ENCODE data around the gene FAM149A. TPM values are rescaled to one million over a fixed set of nuclear protein-coding genes. Genes with fewer than 3 reads are reported as not detected.
A peak's percentile ranks its signal among the peaks of the same experiment; 100 is the strongest.

The FAM149A gene
- total RNA-seq, 1 experiment from 2014 or later: 9.0 TPM

GRCh38 chr4:186188107-186188506 lies 83.6 kb downstream of the FAM149A start:
- DNase-seq (ENCODE audit: low read depth, low spot score): no peak
- in situ Hi-C loops (cut with HindIII; ENCODE audit: low pct_unique_long_range_greater_than_20kb, low sequenced_read_pairs): no loop called here

GRCh38 chr4:186189656-186190055 lies 85.2 kb downstream of the FAM149A start:
- DNase-seq (ENCODE audit: low read depth, low spot score): no peak

GRCh38 chr4:186190581-186191199 lies 86.2 kb downstream of the FAM149A start:
- DNase-seq (ENCODE audit: low read depth, low spot score): peak; percentile 15
- in situ Hi-C loops (cut with HindIII; ENCODE audit: low pct_unique_long_range_greater_than_20kb, low sequenced_read_pairs): no loop called here

More at GRCh38 chr4:186189656-186190055, 85.2 kb downstream of the FAM149A start:
- in situ Hi-C loops (cut with HindIII; ENCODE audit: low pct_unique_long_range_greater_than_20kb, low sequenced_read_pairs): no loop called here

GRCh38 chr4:186191200-186192065 lies 86.9 kb downstream of the FAM149A start, which contains the start of gene CYP4V2:
Gene CYP4V2, plus strand, starts transcription at chr4:186191567. Its CDS starts 257 bp downstream, at chr4:186191824.
- peak; percentile 80 for DNase-seq (ENCODE audit: low read depth, low spot score)
- in situ Hi-C loops (cut with HindIII; ENCODE audit: low pct_unique_long_range_greater_than_20kb, low sequenced_read_pairs): no loop called here

GRCh38 chr4:186192066-186192612 lies 87.6 kb downstream of the FAM149A start:
- in situ Hi-C loops (cut with HindIII; ENCODE audit: low pct_unique_long_range_greater_than_20kb, low sequenced_read_pairs): no loop called here
- DNase-seq (ENCODE audit: low read depth, low spot score): peak; percentile 71

- DNase-seq (ENCODE audit: low read depth, low spot score): no peak
- in situ Hi-C loops (cut with HindIII; ENCODE audit: low pct_unique_long_range_greater_than_20kb, low sequenced_read_pairs): no loop called here
These were observed 89.3 kb downstream of the FAM149A start for GRCh38 chr4:186193851-186194250.

- no peak for DNase-seq (ENCODE audit: low read depth, low spot score)
- in situ Hi-C loops (cut with HindIII; ENCODE audit: low pct_unique_long_range_greater_than_20kb, low sequenced_read_pairs): no loop called here
These were observed 91.6 kb downstream of the FAM149A start for GRCh38 chr4:186196063-186196462.

- DNase-seq (ENCODE audit: low read depth, low spot score): no peak
- in situ Hi-C loops (cut with HindIII; ENCODE audit: low pct_unique_long_range_greater_than_20kb, low sequenced_read_pairs): no loop called here
These were observed 96.0 kb downstream of the FAM149A start for GRCh38 chr4:186200516-186200915.

- no peak for DNase-seq (ENCODE audit: low read depth, low spot score)
- in situ Hi-C loops (cut with HindIII; ENCODE audit: low pct_unique_long_range_greater_than_20kb, low sequenced_read_pairs): no loop called here
These were observed 96.5 kb downstream of the FAM149A start for GRCh38 chr4:186201010-186201409.

GRCh38 chr4:186201535-186202230 lies 97.2 kb downstream of the FAM149A start:
- DNase-seq (ENCODE audit: low read depth, low spot score): peak; percentile 81
- in situ Hi-C loops (cut with HindIII; ENCODE audit: low pct_unique_long_range_greater_than_20kb, low sequenced_read_pairs): no loop called here

GRCh38 chr4:186202490-186203140 lies 98.1 kb downstream of the FAM149A start:
- in situ Hi-C loops (cut with HindIII; ENCODE audit: low pct_unique_long_range_greater_than_20kb, low sequenced_read_pairs): no loop called here

GRCh38 chr4:186203406-186203805 lies 98.9 kb downstream of the FAM149A start:
- in situ Hi-C loops (cut with HindIII; ENCODE audit: low pct_unique_long_range_greater_than_20kb, low sequenced_read_pairs): no loop called here
- DNase-seq (ENCODE audit: low read depth, low spot score): no peak

More at GRCh38 chr4:186202490-186203140, 98.1 kb downstream of the FAM149A start:
- no peak for DNase-seq (ENCODE audit: low read depth, low spot score)

GRCh38 chr4:186204103-186204559 lies 99.6 kb downstream of the FAM149A start:
- in situ Hi-C loops (cut with HindIII; ENCODE audit: low pct_unique_long_range_greater_than_20kb, low sequenced_read_pairs): no loop called here
- DNase-seq (ENCODE audit: low read depth, low spot score): no peak

- in situ Hi-C loops (cut with HindIII; ENCODE audit: low pct_unique_long_range_greater_than_20kb, low sequenced_read_pairs): no loop called here
- DNase-seq (ENCODE audit: low read depth, low spot score): no peak
These were observed 100.2 kb downstream of the FAM149A start for GRCh38 chr4:186204686-186205085.

GRCh38 chr4:186205156-186205555 lies 100.7 kb downstream of the FAM149A start:
- DNase-seq (ENCODE audit: low read depth, low spot score): no peak
- in situ Hi-C loops (cut with HindIII; ENCODE audit: low pct_unique_long_range_greater_than_20kb, low sequenced_read_pairs): no loop called here

- in situ Hi-C loops (cut with HindIII; ENCODE audit: low pct_unique_long_range_greater_than_20kb, low sequenced_read_pairs): no loop called here
- no peak for DNase-seq (ENCODE audit: low read depth, low spot score)
These were observed 112.0 kb downstream of the FAM149A start for GRCh38 chr4:186216465-186217024.

- DNase-seq (ENCODE audit: low read depth, low spot score): no peak
- in situ Hi-C loops (cut with HindIII; ENCODE audit: low pct_unique_long_range_greater_than_20kb, low sequenced_read_pairs): no loop called here
These were observed 113.3 kb downstream of the FAM149A start for GRCh38 chr4:186217733-186218293.

Data from SK-MEL-5 (cell line).